Measurements from ENCODE around the gene GGCX.

Gene GGCX

DNA sequence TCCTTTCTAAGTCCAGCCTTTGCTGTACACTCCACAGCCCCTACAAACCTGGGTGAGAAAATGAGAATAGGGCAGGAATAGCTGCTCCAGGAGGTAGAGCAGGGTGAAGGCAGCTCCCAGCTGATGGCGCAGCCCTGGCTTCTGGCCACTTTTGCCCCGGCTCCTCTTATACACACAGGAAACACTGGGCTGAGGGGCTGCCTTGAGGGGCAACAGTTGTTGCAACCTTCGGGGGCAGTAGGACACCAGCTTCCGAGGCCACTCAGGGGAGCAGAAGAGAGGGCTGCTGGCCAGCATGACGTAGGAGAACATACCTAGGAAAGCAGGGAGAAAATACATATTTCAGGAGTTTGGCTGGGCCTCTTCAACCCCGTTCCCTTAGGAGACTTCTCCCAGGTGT, 8.1 kb downstream of the GGCX start:
- H3K4me3 Mint-ChIP-seq, result no peak overlapping the region
- no peaks in the 10 kb centered on the region for H3K27me3 Mint-ChIP-seq (ENCODE audit: low read depth)
- H3K4me1 Mint-ChIP-seq, result peaks cover 13% of the 10 kb centered on the region
- no peak overlapping the region for H3K27ac Mint-ChIP-seq
- H3K9me3 Mint-ChIP-seq, result no peaks in the 10 kb centered on the region
- TF ChIP-seq, protein P1, sequence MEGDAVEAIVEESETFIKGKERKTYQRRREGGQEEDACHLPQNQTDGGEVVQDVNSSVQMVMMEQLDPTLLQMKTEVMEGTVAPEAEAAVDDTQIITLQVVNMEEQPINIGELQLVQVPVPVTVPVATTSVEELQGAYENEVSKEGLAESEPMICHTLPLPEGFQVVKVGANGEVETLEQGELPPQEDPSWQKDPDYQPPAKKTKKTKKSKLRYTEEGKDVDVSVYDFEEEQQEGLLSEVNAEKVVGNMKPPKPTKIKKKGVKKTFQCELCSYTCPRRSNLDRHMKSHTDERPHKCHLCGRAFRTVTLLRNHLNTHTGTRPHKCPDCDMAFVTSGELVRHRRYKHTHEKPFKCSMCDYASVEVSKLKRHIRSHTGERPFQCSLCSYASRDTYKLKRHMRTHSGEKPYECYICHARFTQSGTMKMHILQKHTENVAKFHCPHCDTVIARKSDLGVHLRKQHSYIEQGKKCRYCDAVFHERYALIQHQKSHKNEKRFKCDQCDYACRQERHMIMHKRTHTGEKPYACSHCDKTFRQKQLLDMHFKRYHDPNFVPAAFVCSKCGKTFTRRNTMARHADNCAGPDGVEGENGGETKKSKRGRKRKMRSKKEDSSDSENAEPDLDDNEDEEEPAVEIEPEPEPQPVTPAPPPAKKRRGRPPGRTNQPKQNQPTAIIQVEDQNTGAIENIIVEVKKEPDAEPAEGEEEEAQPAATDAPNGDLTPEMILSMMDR (IDR thresholded peaks at IDR 0.05; ENCODE audit: unreplicated experiment in 3 of 3), result no peak
- H3K36me3 Mint-ChIP-seq (ENCODE audit: low read depth), result peaks cover 62% of the 10 kb centered on the region

DNA sequence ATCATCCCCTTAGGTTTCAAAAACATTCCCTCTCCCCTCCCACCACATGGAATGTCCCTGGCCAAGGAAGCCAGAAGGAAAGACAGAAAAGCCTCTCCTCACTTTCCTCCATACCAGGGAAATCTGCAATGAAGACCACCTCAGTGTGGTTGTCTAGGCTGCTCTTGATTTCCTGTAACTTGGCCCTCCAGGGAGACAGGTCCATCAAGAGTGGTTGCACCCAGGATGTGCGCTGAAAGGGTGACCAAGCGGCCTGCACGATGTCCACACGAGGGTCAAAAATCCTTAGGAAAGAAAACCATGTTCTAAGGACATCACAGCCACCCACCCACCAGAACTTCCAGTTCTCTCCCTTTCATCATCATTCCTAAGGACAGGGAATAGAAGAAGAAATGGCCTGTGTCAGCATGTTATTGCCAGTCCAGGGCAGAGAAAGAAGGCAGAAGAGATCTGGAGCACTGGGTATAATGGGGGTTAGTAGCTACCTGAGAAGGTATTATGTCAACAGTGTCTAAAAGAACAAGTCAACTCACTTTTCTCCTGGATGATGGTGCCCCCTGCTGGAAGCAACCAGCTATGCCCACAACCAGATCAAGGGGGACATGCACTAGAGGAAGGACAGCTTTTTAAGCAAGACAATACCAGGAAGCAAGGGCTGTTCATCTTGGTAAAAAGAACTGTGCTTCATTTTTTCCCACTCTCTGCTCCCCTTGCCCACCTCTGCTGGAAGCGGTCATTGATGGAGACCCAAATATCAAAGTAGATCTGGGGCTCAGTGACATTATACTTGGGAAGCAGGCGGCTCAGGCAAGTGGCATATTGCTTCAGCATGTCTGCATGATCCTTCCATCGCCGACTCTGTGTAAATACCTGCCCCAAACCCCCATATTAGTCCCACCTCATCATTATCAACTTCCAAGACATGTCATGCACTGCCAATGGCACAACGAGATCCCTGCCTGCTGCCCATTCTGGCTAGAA, 9.3 kb downstream of the GGCX start:
- Mint-ChIP-seq H3K9me3 (no peaks in the 10 kb centered on the region), H3K36me3 (ENCODE audit: low read depth) (peaks cover 69% of the 10 kb centered on the region), H3K27me3 (ENCODE audit: low read depth) (no peaks in the 10 kb centered on the region), H3K27ac (peak overlapping the region; percentile 22 to 56 (median 22)), H3K4me1 (peaks cover 17% of the 10 kb centered on the region), H3K4me3 (no peak overlapping the region)
- TF ChIP-seq, protein P1 (IDR thresholded peaks at IDR 0.05; ENCODE audit: unreplicated experiment in 3 of 3), result peak; percentile 89 to 96 (median 89)

DNA sequence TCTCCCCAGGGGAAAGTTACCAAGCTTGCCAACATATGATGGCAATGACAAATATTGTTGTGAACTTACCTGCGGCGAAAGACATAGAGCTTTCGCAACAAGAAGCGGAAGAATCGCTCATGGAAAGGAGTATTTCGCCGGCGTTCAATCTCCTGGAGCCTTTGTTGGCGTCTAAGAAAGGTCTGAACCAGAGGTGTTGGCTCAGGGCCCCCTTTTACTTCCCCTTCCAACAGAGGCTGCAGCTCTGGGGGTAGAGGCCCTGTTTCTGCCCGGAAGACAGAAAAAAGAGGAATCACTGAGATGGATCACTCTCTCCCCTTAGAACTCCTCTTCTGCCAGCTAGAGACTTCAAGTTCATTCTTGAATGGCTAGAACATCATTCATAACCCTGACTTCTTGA, 10.8 kb downstream of the GGCX start:
- Mint-ChIP-seq H3K4me1 (peaks cover 17% of the 10 kb centered on the region), H3K9me3 (no peaks in the 10 kb centered on the region), H3K36me3 (ENCODE audit: low read depth) (peaks cover 73% of the 10 kb centered on the region), H3K27me3 (ENCODE audit: low read depth) (no peaks in the 10 kb centered on the region), H3K27ac (peak overlapping the region in 2 of 3 experiments; percentile 65 to 77), H3K4me3 (no peak overlapping the region)
- TF ChIP-seq, protein P1 (IDR thresholded peaks at IDR 0.05; ENCODE audit: unreplicated experiment in 3 of 3), result no peak

- Mint-ChIP-seq H3K27me3 (ENCODE audit: low read depth) (no peaks in the 10 kb centered on the region), H3K27ac (peak overlapping the region; percentile 53 to 77 (median 65)), H3K4me1 (peaks cover 17% of the 10 kb centered on the region), H3K9me3 (no peaks in the 10 kb centered on the region), H3K4me3 (no peak overlapping the region), H3K36me3 (ENCODE audit: low read depth) (peaks cover 77% of the 10 kb centered on the region)
- TF ChIP-seq, protein P1 (IDR thresholded peaks at IDR 0.05; ENCODE audit: unreplicated experiment in 3 of 3), result no peak
Observed at GRCh38 chr2:85549826-85550225, 11.5 kb downstream of the GGCX start.

DNA sequence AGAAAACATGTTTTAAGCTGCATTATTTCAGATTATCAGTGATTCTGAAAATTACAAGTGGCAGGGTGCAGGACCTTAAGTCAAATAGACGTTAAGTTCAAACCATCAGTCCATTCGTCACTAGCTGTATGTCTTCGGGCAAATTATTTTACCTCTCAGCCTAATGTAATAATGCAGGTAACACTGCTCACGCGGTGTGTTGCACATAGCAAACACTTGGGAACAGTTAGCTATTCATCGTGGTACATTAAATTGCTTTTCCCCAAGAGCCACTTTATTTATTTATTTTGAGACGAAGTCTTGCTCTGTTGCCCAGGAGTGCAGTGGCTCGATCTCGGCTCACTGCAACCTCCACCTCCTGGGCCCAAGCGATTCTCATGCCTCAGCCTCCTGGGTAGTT, 12.2 kb downstream of the GGCX start:
- Mint-ChIP-seq H3K27me3 (ENCODE audit: low read depth) (no peaks in the 10 kb centered on the region), H3K4me3 (no peak overlapping the region), H3K27ac (peak overlapping the region in 1 of 3 experiments; percentile 77), H3K36me3 (ENCODE audit: low read depth) (peaks cover 75% of the 10 kb centered on the region), H3K9me3 (no peaks in the 10 kb centered on the region), H3K4me1 (peaks cover 22% of the 10 kb centered on the region)
- TF ChIP-seq, protein P1 (IDR thresholded peaks at IDR 0.05; ENCODE audit: unreplicated experiment in 3 of 3), result no peak

GRCh38 chr2:85548608-85548900, 12.7 kb downstream of the GGCX start:
- peak overlapping the region; percentile 37 to 77 (median 73) for H3K27ac Mint-ChIP-seq
- no peaks in the 10 kb centered on the region for H3K9me3 Mint-ChIP-seq
- H3K27me3 Mint-ChIP-seq (ENCODE audit: low read depth), result no peaks in the 10 kb centered on the region
- peaks cover 26% of the 10 kb centered on the region for H3K4me1 Mint-ChIP-seq
- TF ChIP-seq, protein P1 (IDR thresholded peaks at IDR 0.05; ENCODE audit: unreplicated experiment in 3 of 3), result no peak
- peaks cover 76% of the 10 kb centered on the region for H3K36me3 Mint-ChIP-seq (ENCODE audit: low read depth)
- no peak overlapping the region for H3K4me3 Mint-ChIP-seq

All from nephron (organoid).